Brain pericyte (primary cell): ENCODE results near the gene PNKD.

Experiments
- DNase-seq: peaks from one replicate; pipeline ENCODE4 v3.0.0-alpha.2; 2012; ENCODE audit warnings: low read depth, low spot score

PNKD gene

DNA sequence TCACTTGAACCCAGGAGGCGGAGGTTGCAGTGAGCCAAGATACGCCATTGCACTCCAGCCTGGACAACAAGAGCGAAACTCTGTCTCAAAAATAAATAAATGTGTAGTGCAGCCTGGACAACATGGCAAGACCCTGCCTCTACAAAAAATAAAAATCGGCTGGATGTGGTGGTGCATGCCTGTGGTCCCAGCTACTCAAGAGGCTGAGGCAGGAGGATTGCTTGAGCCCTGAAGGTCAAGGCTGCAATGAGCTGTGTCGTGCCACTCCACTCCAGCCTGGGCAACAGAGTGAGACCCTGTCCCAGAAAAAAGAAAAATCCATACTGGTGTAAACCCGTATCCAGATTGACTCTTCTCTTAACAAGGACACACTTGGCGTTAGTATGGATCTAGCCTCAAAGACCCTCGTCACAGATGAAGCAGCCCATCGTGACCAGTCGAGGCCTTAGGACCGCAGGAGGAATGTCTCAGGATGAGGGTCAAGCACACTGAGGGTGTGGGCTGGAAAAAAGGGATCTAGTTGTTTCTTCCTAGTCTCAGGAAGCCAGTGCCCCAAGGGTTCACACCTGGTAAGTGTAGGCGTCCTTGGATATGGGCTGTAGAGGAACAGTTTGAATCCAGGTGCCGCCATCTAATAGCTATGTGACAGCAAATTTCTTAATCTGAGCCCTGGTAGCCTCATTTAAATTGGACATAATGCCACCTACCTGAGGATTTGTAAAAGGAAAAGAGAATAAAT lies 13.5 kb upstream of the PNKD start:
- no peak for DNase-seq

DNA sequence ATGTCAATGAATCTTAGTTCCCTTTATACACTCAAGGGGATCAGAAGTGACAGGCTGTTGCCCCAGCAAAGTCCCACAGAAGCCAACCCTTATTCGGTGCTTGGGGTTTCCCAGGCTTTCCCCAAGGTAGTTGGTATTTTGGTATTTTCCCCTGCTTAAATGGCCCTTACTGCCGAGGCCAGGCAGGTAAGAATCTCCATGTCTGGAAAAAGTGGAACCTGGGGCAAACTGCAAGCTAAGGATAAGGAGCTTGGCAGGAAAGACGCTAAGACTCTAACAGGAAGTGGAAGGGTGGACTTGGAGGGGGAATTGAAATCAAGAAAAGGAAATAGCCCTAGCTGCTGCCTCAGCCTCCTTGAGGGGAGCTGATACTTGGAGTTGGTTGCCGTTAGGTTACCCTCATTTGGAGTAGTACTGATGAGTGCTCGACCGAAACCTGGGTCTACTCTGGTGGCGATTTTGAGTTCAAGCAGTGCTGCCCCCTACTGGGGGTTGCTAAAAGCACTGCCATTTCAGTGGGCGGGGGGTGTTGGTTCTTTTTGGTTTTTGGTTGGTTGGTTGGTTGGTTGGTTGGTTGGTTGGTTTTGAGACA lies 12.8 kb upstream of the PNKD start:
- DNase-seq, result no peak

DNA sequence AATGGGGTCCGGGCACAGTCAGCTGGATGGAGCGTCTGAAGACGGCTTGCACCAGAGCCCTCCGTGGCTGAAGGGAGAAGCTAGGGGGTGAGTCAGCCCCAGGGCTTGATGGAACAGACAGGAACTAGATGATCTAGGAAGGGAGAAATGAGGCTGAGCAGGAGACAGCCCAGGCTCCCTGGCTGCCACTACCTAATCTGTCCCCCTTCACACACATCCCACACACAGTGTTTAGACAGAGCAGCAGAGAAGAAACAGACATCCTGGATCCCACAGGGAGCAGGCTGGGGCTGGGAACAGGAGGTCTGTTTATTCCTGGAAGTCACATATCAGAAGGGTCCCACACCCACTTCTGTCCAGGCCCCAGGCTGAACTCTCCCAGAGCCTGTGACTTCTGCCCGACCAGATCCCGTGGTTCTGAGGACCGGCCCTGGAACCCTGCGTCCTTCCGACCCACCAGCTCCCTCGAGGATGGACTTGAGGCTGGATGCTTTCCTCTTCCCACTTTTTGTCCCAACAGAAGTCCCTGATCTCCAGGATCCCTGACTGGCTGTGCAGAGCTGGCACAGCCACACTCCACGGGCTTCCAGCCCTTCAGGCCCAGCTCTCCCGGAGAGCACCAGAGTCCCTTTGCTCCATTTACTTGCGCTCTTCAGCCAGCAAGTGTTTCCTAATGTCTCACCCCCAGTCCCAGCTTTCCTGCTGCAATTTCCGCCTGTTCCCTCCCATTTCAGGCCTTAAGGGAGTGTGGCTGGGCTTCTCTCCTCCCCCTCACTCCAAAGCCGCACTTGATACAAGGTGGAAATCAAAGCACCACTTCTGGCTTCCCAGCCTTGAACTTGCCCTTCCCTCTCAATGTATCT lies 11.0 kb upstream of the PNKD start:
- no peak for DNase-seq

DNA sequence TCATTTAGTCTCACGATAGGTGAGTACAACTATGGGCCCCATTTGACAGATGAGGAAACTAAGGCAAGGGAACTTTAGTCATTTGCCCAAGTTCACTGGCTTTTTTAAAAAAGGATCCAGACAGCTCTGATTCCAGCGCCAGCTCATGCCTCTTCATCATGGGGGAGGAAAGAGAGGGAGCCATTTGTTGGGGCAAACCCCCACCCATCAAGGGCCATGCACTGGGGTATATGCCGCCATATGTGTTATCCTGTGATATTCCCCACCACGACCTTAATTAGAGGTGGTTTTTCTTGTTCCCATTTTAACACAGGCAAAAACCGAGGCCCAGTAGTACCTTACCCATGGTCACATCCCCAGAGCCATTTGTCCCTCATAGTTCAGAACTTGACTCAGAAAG lies 10.2 kb upstream of the PNKD start:
- DNase-seq, result no peak

DNA sequence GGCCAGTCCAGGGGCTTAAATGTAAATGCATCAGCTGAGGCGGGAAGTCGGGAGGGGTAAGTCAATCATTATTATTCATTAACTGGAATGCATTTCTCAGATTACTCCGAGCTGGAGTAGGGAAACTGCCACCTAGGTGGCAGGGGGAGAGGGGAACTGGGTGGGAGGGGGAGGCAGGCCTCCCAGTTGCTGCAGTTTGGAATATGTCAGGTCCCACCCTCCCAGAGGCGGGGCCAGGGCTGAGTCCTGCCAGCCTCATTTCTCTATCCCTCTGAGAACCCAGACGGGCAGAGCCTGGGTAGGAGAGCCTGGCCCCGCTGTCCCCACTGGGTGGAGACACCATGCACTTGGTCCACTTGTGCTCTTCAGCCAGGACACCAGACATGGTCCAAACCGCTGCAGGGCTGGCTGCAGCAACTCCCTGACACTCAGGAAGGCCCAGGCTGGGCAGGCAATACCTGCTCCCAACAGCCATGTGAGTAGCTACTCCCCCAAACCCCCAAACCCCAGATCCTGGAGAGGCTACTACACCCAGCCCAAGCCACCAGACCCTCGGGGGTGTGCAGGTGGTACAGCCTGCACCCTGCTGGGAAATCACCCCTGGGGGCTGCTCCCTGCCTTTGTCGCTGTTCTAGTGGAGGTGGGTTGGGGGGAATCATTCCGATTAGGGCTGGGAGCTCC lies 9.4 kb upstream of the PNKD start, which contains the start of gene GPBAR1:
TSS of gene GPBAR1 (plus strand) at position 274 of the 681 bp plus-strand sequence. CDS start 1,710 bp downstream, outside the sequence.
- DNase-seq, result no peak

DNA sequence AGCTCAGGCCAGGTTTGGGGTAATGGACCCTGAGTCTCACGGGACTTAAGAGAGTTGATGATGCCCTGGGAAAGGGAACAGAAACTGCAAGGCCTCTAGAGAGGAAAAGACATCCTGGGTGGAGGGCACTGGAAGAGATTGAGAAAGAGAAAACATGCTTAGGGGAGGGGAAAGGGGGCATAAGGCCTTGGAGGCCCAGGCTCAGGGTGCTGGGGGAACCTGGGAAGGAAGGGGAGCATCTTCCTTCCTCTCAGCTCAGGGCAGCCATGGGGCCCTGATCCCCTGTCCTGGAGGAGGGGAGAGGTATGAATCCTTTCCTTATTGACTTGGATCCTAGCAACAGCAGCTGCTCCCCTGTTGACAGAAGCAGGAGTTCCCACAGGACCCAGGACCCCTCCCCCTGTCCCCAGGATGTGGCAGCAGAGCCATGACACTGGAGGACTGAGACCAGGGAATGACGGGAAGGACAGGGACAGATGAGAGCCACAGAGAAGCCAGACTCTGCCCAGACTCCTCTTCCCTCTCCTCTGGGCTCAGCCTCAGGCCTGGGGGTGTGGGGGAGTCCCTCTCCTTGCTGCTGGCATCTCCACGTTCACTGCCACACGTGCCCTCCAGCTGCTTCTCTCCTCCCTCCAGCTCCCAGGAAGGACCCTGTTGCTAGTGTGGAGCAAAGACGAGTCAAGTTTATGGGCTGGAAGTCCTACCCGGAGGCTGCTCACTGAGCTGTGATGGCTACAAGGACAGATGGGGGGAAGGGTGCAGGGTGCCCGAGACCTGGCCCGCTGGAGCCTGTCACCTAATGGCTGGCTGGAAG lies 8.7 kb upstream of the PNKD start:
- DNase-seq, result no peak

DNA sequence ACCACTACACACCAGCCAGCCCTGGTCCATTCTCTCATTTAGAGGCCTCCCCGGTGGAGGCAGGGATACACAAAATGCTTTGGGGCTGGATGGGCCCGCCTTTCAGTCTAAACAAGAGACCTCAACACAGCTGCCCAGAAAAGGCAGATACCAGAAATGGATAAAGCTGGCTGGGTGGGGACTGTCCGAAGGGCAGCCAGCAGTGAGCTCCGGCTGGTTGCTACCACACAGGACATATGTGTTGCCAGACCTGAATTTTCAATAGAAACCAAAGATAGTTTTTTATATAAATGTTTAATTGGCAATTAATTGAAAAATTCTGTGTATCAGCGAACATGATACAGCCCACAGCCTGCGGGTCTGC lies 8.1 kb upstream of the PNKD start:
- DNase-seq, result no peak

DNA sequence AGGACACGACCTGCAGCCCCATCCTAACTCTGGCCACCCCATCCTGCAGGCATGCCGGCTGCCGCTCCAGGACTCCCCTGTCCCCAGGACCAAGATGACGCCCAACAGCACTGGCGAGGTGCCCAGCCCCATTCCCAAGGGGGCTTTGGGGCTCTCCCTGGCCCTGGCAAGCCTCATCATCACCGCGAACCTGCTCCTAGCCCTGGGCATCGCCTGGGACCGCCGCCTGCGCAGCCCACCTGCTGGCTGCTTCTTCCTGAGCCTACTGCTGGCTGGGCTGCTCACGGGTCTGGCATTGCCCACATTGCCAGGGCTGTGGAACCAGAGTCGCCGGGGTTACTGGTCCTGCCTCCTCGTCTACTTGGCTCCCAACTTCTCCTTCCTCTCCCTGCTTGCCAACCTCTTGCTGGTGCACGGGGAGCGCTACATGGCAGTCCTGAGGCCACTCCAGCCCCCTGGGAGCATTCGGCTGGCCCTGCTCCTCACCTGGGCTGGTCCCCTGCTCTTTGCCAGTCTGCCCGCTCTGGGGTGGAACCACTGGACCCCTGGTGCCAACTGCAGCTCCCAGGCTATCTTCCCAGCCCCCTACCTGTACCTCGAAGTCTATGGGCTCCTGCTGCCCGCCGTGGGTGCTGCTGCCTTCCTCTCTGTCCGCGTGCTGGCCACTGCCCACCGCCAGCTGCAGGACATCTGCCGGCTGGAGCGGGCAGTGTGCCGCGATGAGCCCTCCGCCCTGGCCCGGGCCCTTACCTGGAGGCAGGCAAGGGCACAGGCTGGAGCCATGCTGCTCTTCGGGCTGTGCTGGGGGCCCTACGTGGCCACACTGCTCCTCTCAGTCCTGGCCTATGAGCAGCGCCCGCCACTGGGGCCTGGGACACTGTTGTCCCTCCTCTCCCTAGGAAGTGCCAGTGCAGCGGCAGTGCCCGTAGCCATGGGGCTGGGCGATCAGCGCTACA lies 7.4 kb upstream of the PNKD start:
- no peak for DNase-seq

DNA sequence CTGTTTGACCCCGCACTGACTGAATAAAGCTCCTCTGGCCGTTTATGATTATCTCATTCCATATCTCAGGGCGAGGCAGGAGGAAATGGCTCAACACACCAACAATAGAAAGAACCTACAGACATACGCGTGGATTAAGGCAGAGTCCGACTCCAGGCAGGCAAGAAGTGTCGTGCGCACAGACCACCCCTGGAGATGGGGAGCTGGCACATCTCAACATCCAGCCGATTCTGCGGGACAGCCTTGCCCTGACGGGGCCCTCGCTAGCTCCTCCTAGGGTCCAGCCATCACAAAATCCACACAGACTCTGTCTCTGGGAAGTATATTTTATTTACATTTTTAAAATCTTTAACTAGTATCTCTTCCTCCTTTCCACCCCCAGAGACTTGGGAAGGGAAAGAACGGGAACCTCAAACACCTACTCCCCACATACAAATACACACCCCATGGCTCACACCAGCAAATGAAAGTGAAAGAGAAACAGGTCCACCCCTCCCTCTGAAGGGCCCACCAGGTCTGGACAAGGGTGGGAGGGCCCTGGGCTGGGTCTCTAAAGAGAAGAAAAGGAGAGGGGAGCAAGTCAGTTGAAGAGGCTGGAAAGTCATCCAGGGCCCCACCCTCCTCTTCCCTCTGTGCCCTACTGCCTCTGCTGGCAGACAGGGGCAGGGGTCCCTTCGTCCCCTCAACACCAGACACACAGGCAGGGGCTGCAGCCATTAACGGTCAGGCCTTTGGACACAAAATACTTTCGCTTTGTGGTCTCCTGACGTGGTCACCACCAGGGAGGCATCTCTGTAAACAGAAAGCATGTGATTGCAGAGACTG lies 6.3 kb upstream of the PNKD start:
- DNase-seq, result no peak

DNA sequence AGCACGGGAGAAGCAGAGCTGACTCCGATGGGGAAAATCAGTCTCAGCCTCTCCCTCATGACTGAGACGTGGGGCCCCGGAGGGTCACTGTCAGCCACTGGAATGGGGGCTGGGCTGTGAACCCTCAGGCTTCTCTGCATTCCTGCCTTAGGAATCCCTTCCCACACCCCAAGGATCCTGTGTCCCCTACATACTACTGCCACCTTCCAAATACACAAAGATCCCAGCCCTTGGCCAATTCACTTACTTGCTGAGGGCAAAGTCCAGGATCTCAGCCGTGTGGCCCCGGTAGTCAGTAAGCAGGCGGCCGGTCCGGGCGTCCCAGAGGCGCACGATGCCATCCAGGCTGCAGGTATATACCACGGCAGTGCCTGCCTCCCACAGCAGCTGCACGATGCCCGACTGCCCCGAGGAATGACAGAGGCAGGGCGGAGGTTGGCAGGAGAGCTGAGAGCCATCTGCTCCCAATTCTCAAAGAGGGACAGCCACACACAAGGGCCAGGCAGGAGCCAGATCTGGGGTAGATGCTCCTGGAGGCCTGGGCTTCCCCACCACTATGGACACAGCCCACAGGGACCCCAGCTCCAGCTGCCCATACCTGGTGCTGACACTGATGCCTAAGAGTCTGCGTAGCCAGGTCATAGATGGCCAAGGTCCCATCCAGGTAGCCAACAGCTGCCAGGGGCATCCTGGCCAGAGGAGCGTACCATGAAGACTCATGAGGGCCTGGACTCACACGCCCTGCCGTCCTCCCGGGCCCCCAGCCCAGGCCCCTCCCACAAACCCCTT lies 5.4 kb upstream of the PNKD start:
- no peak for DNase-seq

DNA sequence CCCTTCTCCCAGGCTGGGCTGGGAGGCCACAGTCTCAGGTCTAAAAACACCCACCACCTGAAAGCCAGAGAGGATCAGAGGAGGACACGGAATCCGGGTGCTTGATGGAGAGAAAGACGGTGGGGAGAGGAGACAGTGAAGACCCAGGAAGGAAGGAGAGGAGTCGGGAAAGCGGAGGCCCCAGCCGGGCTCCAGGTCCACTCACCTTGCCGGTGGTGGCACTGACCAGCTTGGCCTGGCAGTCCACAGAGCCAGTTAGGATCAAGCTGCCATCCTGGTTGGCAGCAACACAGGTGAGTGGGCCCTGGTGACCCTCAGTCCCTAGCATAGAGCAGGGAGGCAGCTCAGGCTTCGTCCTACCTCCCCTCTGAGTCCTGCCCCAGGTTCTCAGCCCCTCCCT lies 4.7 kb upstream of the PNKD start:
- DNase-seq, result no peak

DNA sequence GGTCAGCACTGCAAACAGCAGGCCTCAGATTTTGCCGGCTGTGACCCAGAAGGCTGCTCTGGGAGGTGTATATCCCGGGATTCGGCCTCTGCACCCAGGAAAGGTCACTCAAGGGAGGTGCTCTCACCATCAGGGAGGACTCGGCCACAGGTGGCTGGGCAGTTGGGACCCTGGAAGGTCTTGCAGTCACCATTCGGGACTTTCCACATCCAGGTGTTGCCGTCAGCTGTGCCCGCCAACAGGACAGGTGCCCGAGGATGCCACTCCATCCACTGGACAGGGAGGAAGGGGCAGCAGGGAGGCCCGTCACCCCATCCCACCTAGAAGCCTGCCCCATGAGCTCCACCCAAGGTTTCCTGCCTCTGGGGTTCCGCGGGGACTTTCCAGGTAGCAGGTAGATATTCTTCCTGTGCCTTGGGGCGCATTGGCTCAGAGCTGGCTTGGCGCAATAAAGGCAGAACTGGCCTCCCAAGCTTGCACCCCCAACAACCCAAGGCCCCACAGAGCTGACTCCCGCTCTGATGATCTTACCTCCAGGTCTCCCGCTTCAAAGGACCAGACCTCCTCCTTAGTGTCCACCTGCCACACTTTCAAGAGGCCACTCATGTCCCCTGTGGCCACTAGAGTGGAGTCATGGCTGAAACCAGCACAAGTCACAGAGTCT lies 3.9 kb upstream of the PNKD start:
- DNase-seq, result no peak

DNA sequence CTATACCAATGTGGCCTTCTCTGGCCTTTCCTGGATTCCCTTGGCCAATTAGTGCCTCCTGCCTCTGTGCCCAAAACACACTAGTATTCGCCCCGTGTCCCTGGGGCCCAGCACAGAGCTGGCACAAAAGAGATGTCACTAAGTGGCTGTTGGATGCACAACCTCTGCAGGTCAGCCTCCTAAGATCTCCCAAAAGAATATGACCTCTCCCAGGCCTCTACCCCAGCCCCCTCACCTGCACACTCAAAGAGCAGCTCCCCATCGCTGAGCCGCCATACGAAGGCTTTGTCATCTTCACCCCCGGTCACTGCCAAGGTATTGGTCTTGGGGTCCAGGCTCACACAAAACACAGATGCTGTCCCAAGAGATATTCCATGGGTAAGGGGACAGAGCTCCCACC lies 3.1 kb upstream of the PNKD start:
- no peak for DNase-seq

DNA sequence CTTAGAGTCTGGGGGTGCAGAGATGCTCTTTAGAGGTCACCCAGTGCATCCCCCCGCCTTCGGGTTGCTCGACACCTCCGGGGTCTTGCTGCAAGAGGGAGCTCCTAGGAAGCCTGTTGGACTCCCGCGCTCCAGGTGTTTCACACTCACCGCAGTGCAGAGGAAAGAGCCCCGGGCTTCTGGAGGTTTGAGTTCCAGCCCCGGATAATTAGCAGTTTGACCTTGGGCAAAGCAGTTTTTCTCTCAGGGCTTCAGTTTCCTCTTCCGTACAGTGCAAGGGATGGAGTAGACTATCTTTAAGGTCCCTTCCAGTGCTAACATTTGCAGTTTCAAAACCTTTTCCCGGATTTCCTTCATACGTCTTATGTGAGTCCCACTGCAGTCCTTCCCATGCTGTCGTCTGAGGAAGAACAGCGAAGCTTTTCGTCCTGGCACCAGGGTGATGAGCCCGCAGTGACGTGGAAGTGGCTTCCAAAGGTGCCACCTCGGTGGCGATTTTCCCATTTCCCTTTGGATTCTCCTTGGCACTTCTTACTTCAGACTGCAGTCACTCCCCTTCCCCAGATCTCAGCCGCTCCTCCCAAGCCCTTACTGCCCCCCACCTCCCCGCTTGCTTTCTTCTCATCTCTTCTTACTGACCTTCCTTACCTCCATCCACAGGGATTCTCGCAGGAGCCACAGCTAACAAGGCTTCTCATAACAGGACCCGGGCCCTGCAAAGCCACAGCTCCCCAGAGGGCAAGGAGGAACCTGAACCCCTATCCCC lies 585 bp downstream of the PNKD start:
- no peak for DNase-seq

DNA sequence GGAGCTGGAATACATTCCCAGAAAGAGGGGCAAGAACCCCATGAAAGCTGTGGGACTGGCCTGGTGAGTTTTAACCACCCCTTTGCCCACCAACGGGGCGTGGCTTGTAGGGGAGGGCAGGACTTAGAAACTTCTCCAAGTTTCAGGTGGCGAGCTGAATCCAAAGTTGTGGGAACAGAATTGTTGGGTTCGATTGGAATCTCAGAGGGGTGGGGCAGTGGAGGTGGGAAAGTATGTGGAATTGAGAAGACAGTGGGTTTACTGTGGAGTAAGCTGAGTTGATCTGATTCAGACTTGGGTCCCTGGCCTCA lies 1.1 kb downstream of the PNKD start:
- DNase-seq, result no peak

DNA sequence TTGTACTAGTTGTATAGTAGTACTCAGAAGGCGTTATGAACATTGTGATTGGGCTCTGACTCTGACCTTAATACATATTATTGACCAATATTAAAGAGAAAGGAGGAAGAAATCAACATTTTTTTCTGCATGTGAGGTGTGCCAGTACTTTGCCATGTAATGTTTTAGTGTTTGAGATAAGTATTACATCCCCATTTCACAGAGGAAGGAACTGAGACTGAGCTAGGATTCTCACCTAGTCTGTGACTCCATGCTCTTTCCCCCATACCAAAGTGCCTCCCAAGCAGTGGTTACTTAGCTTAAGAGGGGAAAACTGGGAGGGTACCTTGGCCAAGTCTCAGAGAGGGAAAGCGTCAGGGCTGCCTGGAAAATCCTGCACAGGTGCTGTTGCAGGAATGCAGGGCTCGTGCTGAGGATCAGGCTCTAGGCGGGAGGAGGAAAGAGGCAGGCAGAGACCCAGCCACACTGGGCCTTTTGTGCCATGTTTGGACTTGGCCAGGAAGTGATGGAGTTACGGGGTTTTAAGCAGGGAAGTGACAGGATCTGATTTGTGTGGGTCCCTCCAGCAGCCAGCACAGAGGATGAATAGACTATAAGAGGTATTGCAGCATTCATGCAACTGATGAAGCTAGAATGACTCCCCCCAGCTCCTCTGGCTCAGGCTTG lies 1.7 kb downstream of the PNKD start:
- no peak for DNase-seq
